NCI-H2107 treated with DMSO at 0.1 percent for 48 hours (cell line): Measurements from ENCODE around the gene TTC9B.
A peak's percentile ranks its signal among the peaks of the same experiment; 100 is the strongest.

Source experiments
- DNase-seq: peaks from one replicate; lab custom pipeline; 2025; ENCODE audit not compliant: unreplicated experiment; lab: John Stamatoyannopoulos, UW

Gene TTC9B

GRCh38 chr19:40217934-40218890 is at the start of gene TTC9B:
Gene TTC9B, minus strand, starts transcription at chr19:40218384. Its CDS starts 3 bp downstream, at chr19:40218381.
- DNase-seq: no peak

DNA sequence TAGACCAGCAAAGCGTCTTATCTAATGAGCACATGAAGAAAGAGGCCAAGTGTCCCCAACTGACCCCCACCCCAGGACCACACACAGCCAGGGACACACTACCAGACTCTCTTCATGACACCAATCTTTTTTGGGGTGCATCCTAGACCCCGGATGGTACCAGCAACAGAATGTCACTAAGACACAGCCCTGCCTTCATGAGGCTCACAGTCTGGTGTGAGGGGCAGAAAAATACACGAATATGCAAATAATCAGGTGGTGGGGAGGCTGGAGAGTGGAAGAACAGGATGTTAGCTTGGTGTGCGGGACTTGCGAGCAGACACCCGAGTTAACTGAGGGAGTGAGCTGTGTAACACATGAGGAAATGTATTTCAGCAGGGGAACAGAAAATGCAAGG is 49.4 kb upstream of the TTC9B start:
- DNase-seq: no peak

GRCh38 chr19:40266912-40267600 is 48.9 kb upstream of the TTC9B start:
- DNase-seq: no peak

- DNase-seq: peak; percentile 79
Measured at GRCh38 chr19:40266119-40266518, 47.9 kb upstream of the TTC9B start.

- DNase-seq: no peak
Measured at GRCh38 chr19:40265763-40266099, 47.5 kb upstream of the TTC9B start.

- no peak for DNase-seq
Measured at GRCh38 chr19:40265055-40265762, 47.0 kb upstream of the TTC9B start.

DNA sequence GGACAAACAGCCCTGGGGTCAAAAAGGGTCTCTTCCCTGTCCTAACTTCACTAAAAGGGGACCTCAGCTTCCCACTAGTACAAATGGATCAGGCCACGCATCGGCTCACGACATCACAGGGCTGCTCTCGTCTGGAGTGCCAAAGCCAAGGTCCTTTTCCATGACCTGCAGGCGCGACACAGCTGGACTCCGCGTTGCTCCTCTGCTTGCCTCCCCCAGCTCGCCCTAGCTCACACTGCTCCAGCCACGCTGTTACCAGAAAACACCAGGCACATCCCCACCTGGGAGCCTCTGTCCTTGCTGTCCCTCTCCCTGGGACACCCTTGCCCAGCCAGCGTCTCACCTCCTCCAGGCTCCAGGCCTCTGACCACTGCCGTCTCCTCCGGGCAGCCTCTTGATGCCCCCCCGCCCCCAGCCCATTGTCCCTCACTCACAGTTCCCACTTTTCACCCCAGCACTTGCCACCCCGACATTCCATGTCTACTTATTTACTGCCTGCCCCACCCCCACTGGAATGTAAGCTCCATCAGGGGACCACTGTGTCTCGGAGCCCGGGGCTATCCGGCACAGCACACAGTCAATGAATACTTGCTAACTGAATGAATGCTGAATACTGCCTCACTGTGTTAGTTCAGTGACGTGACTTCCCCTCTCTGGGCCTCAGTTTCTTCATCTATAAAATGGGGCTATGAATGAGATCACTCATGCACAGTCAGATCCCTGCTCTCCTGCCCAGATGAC is 46.3 kb upstream of the TTC9B start:
- no peak for DNase-seq

DNA sequence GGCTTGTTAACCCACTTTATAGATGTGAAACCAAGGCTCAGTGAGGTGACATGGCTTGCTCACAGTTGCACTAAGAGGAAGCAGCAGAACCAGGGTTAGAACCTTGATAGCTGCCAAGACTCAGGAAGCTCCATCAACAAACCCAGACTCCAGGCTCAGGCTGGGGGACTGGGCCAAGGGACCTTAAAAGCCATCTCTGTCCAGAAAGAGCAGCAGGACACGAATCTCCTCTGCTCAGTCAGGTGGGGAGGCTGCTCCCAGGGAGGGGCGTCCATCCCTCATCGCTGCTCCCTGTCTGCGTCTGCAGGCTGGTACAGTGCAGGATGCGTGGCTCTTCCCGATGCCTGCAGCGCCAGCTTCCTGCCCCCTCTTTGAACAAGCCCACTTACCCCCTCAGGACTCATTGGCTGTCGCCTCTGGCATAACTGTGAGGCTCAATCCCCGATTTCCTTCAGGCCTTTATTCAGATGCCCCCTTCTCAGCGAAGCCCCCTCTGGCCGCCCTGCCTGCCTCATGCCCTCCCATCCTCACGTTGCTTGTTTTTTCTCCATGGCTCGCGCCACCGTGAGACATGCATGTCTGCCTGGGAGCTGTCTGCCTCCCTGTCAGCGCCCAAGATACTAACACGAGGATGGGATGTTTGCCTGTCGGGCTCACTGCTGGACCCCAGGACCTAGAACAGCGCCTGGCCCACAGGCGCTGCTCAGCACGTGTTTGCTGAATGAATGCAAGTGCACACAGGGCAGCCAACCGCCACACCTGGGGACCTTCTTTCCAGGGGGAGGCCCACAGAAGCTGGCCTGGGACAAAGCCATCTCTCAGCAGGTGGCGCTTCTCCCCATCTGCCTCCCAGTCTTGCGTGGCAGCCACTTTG is 45.5 kb upstream of the TTC9B start:
- DNase-seq: no peak

DNA sequence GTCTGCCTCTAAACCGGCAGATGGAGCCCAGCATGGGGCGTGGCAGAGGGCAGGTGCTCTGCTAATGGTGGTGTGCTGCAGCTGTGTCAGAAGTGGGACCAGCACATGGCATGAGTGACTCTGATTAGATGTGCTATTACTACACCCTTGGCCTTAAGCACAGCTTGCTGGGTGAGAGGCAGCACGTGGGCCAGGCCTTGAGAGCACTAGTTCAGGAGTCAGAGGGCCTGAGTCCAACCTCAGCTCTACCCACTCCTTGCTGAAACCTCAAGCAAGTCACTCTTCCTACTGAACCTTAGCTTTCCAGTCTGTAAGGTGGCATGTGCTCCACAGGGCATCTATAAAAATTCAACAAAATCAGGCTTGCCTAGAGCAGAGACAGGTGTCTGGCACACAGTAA is 44.2 kb upstream of the TTC9B start:
- DNase-seq: no peak

DNA sequence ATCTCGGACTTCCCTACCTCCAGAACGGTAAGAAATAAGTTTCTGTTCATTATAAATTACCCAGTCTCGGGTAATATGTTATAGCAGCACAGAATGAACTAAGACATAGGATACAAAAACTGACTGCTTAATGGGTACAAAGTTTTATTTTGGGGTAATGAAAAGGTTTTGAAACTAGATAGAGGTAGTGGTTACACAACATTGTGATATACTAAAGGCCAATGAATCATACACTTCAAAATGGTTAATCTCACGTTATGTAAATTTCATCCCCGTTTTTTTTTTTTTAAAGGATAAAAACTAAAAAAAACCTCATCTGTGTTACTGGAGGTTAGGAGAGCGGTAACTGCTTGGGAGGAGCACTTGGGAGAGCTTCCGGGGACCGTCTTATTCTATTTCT is 43.4 kb upstream of the TTC9B start:
- no peak for DNase-seq

DNA sequence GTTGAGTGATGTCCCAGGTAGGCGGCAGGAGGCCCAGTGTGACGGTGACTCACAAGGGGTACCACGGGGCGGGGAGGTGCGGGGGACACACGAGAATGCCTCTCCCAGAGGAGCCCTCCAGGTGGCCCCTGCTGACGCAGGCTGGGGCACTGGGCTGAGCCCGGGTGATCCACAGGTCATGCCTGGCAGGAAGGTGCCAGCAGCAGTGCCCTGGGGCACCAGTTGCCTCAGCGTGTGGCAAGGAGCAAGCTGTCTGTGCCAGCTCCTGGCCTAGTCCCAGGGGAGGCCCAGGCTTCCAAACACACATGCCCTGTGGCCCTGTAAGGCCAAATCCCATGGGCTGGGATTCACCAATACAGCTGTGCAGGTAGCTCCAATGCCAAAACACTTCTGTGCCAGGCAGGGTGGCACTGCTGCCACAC is 38.9 kb upstream of the TTC9B start:
- no peak for DNase-seq

DNA sequence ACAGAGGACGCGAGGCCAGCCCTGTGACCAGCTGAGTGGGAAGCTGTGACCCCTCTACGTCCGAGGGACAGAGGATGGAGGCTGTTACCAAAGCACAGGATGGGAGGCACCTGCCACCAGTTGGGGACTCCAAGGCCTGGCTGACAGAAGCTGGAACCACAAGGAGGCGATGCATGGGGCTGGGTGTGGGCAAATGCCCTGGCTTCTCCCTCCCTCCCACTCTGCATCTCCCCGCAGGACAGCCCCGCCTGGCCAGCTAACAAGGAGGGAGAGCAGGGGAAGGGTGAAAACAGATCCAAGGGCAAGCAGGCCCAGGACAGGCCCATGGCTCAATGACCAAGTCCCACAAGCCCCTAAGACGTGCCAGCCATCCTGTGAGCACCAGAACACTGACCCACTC is 38.3 kb upstream of the TTC9B start:
- no peak for DNase-seq

GRCh38 chr19:40255619-40256166 is 37.5 kb upstream of the TTC9B start:
- DNase-seq: no peak

- DNase-seq: no peak
Measured at GRCh38 chr19:40254714-40255418, 36.7 kb upstream of the TTC9B start.

DNA sequence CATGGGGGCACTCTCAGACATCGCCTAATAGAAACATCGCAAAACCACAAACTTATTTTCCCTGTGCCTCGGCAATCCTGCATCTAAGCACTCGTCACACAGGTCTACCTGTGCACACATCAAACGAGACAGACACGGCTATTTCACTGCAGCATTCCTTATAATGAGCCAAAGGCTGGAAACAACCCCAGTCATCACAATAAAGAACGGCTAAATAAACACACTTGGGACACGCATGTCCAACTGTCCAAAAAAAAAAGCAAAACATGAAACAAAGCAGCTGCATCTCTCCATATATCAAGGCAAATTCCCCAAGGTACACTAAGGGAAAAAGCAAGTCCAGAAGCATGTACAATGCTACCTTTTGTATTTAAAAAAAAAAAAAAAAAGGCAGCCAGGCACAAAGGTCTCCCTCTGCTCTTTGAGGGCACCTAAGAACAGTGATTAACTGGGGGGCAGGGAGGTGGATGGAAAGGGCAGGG is 35.5 kb upstream of the TTC9B start:
- DNase-seq: no peak

DNA sequence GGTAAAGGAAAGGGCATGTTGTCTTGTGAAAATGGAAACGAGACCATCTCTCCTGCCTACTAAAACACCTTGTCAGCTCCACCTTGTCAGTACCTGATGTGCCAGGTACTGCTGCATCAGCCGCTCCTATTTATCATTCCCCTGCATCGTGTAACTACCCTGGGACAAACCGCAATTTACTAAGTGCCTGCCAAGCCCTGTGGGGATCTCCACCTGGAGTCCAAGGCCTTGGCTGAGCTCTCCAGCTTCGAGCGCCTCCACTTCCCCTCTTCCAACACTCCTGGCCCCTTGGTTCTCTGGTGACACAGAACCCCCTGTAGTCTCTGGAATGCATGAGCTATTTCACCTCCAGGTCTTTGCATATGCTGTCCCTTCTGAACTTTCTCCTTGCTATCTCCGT is 34.2 kb upstream of the TTC9B start:
- no peak for DNase-seq

GRCh38 chr19:40251991-40252390 is 33.8 kb upstream of the TTC9B start:
- no peak for DNase-seq

DNA sequence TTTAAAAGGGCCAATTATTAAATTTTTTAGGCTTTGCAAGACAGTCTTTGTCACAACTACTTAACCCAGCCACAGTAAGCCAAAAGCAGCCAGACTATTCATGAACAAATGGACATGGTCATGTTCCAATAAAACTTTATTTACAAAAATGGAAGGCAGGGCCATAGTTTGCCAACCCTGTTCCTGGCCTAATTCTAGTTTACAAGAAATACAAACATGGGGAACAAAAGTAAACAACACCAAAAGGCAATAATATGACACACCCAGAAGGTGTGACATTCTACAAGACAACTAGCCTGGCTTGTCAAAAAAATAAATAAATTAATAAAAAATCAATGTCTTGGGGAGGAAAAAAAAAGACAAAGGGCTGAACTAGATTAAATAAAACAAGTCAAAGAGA is 33.1 kb upstream of the TTC9B start:
- no peak for DNase-seq

- no peak for DNase-seq
Measured at GRCh38 chr19:40249781-40250180, 31.6 kb upstream of the TTC9B start.
